CD4-positive, alpha-beta T cell (primary cell): Measurements from ENCODE around the gene METTL24. TPM values are rescaled to one million over a fixed set of nuclear protein-coding genes. Genes with fewer than 3 reads are reported as not detected.

Source experiments
- ATAC-seq: fragments of 200-7000 bp; cut with Tn5 transposase; one replicate; pipeline ENCODE4 v1.10.0; 2022; ENCODE audit warnings: mild to moderate bottlenecking; ENCODE audit not compliant: poor library complexity
- CTCF ChIA-PET: fragments of 350-600 bp; sonication (Branson Sonifier 250); formaldehyde crosslinking; loops from one replicate; lab custom pipeline; 2021; ENCODE audit warnings: antibody characterized with exemption, inconsistent platforms; lab: Charles Lee
- POLR2A ChIA-PET: fragments of 350-600 bp; sonication (Branson Sonifier 250); formaldehyde crosslinking; loops from one replicate; lab custom pipeline; 2021; ENCODE audit warnings: antibody characterized with exemption, inconsistent platforms; lab: Charles Lee
- DNase-seq, 14 experiments: peaks; one replicate each; pipeline ENCODE4 v3.0.0-alpha.2; 2013 to 2020; ENCODE audit warnings: mixed read lengths in 2 of 14
- H3K27ac ChIP-seq, 2 donors: one replicate each; pipeline versions ENCODE4 v1.5.1 to v1.7.0; 2013; ENCODE audit warnings: low read length in 2 of 2, low read depth in 1 of 2, mild to moderate bottlenecking in 1 of 2
- H3K27me3 ChIP-seq, 2 experiments: 1 replicate in 1 of 2; 2 replicates in 1 of 2; pipeline versions ENCODE4 v1.6.1 to v1.7.0; 2013; ENCODE audit warnings: low read length in 2 of 2, control low read depth in 1 of 2, mild to moderate bottlenecking in 1 of 2, moderate library complexity in 1 of 2; ENCODE audit not compliant: insufficient read depth in 2 of 2, control insufficient read depth in 1 of 2
- H3K36me3 ChIP-seq: one replicate; pipeline ENCODE4 v1.6.1; 2013; ENCODE audit warnings: low read length, control low read depth; ENCODE audit not compliant: insufficient read depth
- H3K4me1 ChIP-seq: one replicate; pipeline ENCODE4 v1.6.1; 2013; ENCODE audit warnings: low read length, control low read depth; ENCODE audit not compliant: insufficient read depth
- H3K4me3 ChIP-seq: one replicate; pipeline ENCODE4 v1.5.1; 2013; ENCODE audit warnings: mild to moderate bottlenecking, low read length, moderate library complexity
- H3K9me3 ChIP-seq, 2 experiments: 1 replicate in 1 of 2; 2 replicates in 1 of 2; pipeline versions ENCODE4 v1.6.1 to v1.7.0; 2013; ENCODE audit warnings: low read length in 2 of 2, mild to moderate bottlenecking in 2 of 2, control low read depth in 1 of 2, moderate library complexity in 1 of 2; ENCODE audit not compliant: control insufficient read depth in 1 of 2, insufficient read depth in 1 of 2
- H3K27ac Mint-ChIP-seq: one replicate; pipeline ENCODE4 v1.8.0; 2020; ENCODE audit warnings: mixed read lengths
- H3K27me3 Mint-ChIP-seq: one replicate; pipeline ENCODE4 v1.8.0; 2021; ENCODE audit warnings: mixed read lengths
- H3K36me3 Mint-ChIP-seq: one replicate; pipeline ENCODE4 v1.8.0; 2021; ENCODE audit warnings: low read depth, mixed read lengths
- H3K4me1 Mint-ChIP-seq: one replicate; pipeline ENCODE4 v1.8.0; 2021; ENCODE audit warnings: low read depth, mixed read lengths
- H3K4me3 Mint-ChIP-seq: one replicate; pipeline ENCODE4 v1.8.0; 2020; ENCODE audit warnings: mild to moderate bottlenecking, mixed read lengths
- H3K9me3 Mint-ChIP-seq: one replicate; pipeline ENCODE4 v1.8.0; 2020; ENCODE audit warnings: mixed read lengths
- intact Hi-C, 2 experiments: fragments of 100-400 bp; cut with DNase I in 1 of 2; cut with micrococcal nuclease in 1 of 2; formaldehyde crosslinking; loops; one replicate each; pipeline versions ENCODE4 v1.15.1 to v1.9.0; 2023 to 2025; cut with DNase I, micrococcal nuclease
- polyA plus RNA-seq, 2 donors: library from polyadenylated mRNA; unstranded; fragments of 120-200 nt; gene quantifications; one replicate each; pipeline ENCODE4 v1.2.1, GENCODE V29; 2013
- total RNA-seq, 174 experiments: library from RNA in 2 of 174; stranded (reverse) in 2 of 174; gene quantifications; one replicate each; pipeline ENCODE4 v1.2.3 and lab custom pipeline; 2021 to 2026
- TF ChIP-seq, protein P1 (sequence below): fragments of 200-600 bp; IDR thresholded peaks from one replicate; pipeline ENCODE4 v1.8.0; 2022; ENCODE audit warnings: antibody characterized with exemption, mild to moderate bottlenecking

Gene METTL24, protein sequence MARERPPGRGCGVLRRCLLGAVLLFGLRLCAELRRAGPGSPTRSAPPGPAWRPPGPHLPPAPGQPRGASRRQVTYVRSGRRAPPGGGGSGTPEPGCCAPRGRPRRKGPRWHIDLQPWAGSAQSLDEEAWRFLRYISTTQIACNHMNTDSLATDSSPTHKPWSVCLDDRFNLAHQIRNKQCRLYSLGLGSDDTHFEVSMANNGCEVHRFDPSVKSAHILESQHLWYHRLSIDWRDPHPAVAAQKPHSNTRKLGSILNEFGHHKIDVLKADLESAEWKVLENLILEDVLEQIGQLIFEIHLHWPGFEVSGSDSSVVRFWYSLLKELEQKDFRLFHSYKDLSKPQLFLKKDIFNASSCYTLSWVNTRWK
- total RNA-seq (not detected), total RNA-seq (lab: John Stamatoyannopoulos, UW) (0 to 1.7 (median 0.14) reads per million in 172 experiments)
- polyA plus RNA-seq (2013, experiment 1 of 2) = 0.08 TPM
- 0.30 TPM for polyA plus RNA-seq (2013, experiment 2 of 2)

DNA sequence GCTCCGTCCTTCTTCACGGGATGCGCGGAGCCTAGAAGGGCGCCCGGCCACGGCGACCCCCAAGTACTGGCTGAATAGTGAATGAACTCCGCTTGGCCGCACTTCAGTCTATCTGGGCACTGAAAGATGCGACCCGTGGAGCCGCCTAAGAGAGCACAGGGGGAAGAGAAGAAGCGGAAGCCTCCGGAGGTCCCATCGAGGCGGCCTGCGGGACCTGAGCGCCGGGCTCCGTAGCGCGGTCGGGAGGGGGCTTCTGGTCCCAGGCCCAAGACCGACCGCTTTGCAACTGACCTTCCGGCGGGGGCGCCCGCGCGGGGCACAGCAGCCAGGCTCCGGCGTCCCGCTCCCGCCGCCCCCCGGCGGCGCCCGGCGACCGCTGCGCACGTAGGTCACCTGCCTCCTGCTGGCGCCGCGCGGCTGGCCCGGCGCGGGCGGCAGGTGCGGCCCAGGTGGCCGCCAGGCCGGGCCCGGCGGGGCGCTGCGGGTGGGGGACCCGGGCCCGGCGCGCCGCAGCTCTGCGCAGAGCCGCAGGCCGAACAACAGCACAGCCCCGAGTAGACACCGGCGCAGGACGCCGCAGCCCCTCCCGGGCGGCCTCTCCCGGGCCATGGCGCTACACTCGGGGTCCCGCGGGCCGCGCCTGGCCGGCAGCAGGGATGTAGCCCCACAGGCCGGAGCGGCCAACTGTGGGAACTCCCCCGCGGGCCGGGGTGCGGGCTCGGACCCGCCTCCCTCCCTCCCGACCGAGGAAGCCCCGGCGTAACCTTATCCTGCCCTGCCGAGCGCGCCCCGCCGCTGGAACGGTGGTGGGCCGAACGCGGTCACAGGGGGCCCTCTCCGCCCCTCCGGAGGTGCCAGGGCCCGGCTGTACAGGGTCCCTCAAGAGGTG, at the start of gene METTL24:
Gene METTL24, minus strand, starts transcription at position 686 of the 889 bp plus-strand sequence. Its CDS starts 77 bp downstream, at position 609.
- peaks cover 15% of the 10 kb centered on the region for H3K4me1 Mint-ChIP-seq
- H3K36me3 Mint-ChIP-seq = no peaks in the 10 kb centered on the region
- H3K4me3 ChIP-seq = peak within 1 kb of the TSS; percentile 40
- H3K9me3 Mint-ChIP-seq = no peaks in the 10 kb centered on the region
- no peak within 1 kb of the TSS for H3K27ac ChIP-seq
- H3K4me3 Mint-ChIP-seq = peak within 1 kb of the TSS; percentile 74
- H3K9me3 ChIP-seq = no peaks in the 10 kb centered on the region
- CTCF ChIA-PET = no interaction called here
- DNase-seq (peak in 3 of 14 experiments; percentile 3 to 42 (median 25)), ATAC-seq (peak; percentile 37)
- H3K27me3 ChIP-seq = peaks cover 31% of the 10 kb centered on the region in 2 experiments
- intact Hi-C loops = no loop called here
- H3K27me3 Mint-ChIP-seq = peaks cover 71% of the 10 kb centered on the region
- no peaks in the 10 kb centered on the region for H3K36me3 ChIP-seq
- H3K4me1 ChIP-seq = peaks cover 11% of the 10 kb centered on the region
- H3K27ac Mint-ChIP-seq = no peak within 1 kb of the TSS
- TF ChIP-seq, protein P1, sequence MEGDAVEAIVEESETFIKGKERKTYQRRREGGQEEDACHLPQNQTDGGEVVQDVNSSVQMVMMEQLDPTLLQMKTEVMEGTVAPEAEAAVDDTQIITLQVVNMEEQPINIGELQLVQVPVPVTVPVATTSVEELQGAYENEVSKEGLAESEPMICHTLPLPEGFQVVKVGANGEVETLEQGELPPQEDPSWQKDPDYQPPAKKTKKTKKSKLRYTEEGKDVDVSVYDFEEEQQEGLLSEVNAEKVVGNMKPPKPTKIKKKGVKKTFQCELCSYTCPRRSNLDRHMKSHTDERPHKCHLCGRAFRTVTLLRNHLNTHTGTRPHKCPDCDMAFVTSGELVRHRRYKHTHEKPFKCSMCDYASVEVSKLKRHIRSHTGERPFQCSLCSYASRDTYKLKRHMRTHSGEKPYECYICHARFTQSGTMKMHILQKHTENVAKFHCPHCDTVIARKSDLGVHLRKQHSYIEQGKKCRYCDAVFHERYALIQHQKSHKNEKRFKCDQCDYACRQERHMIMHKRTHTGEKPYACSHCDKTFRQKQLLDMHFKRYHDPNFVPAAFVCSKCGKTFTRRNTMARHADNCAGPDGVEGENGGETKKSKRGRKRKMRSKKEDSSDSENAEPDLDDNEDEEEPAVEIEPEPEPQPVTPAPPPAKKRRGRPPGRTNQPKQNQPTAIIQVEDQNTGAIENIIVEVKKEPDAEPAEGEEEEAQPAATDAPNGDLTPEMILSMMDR = no peak
- POLR2A ChIA-PET = interaction anchor here (0.8 kb wide), 1 partner anchor 9 kb away, joined by 3 read pairs; no protein-coding TSS in a partner anchor

DNA sequence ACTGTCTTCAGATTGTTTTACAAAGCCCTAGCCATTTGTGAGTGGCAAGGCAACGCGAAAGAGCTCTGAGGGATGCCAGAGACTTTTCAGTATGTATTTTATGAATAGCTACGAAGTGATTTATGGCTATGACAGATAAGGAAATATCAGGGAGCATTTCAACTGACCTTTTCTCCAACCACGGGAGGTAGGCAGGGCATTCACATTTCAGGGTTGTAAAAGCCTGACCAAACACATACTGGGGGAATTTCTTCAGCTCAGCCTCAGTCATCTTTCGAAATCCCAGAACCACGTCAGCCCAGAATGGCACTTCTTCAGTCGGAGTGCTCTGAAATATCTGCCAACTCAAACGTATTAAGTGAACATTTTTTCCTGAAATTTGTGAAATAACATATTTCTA, 46.5 kb upstream of the METTL24 start:
- ChIA-PET POLR2A (no interaction called here), CTCF (interaction anchor here (2.2 kb wide), 1 partner anchor 12 kb away, joined by 5 read pairs; no protein-coding TSS in a partner anchor)
- Mint-ChIP-seq H3K36me3 (no peaks in the 10 kb centered on the region), H3K9me3 (no peaks in the 10 kb centered on the region), H3K27ac (no peak overlapping the region), H3K27me3 (no peaks in the 10 kb centered on the region), H3K4me3 (no peak overlapping the region), H3K4me1 (no peaks in the 10 kb centered on the region)
- peaks cover 2 to 6% of the 10 kb centered on the region in 2 experiments for H3K27me3 ChIP-seq
- ATAC-seq = no peak
- no peak overlapping the region for H3K27ac ChIP-seq
- no peak overlapping the region for H3K4me3 ChIP-seq
- no peaks in the 10 kb centered on the region for H3K9me3 ChIP-seq
- intact Hi-C loops = no loop called here
- TF ChIP-seq, protein P1 = no peak
- no peaks in the 10 kb centered on the region for H3K36me3 ChIP-seq
- DNase-seq = no peak
- H3K4me1 ChIP-seq = no peaks in the 10 kb centered on the region

DNA sequence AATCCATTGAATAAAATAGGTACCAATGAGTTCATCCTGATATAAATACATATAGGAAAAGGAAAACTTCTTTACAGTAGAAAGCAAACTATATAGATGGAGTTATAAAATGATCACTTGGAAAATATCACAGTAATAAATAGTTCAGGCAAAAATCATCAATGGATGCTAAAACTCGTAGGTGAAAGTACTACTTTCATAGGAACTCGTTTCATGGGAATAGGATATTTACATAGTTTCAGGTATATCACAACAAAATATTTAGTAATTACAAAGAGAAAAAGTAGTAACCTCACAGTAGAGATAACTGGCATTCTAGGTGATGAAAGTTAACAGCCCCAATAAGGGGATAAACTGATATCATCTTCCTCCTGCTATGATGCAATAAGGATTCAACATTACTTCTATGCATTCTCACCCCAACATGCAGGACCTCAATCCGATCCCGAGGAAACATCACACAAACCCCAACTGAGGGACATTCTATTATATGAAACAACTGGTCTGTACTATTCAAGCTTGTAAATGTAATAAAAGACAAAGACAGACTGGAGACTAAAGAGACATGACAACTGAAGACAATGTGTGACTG, 43.5 kb upstream of the METTL24 start:
- intact Hi-C loops = no loop called here
- Histone ChIP-seq H3K36me3 (no peaks in the 10 kb centered on the region), H3K27ac (no peak overlapping the region), H3K4me3 (no peak overlapping the region), H3K4me1 (no peaks in the 10 kb centered on the region), H3K27me3 (peaks cover 2 to 6% of the 10 kb centered on the region in 2 experiments), H3K9me3 (no peaks in the 10 kb centered on the region)
- H3K9me3 Mint-ChIP-seq = no peaks in the 10 kb centered on the region
- CTCF ChIA-PET = no interaction called here
- H3K36me3 Mint-ChIP-seq = no peaks in the 10 kb centered on the region
- DNase-seq = no peak
- POLR2A ChIA-PET = no interaction called here
- ATAC-seq = no peak
- H3K4me3 Mint-ChIP-seq = no peak overlapping the region
- no peaks in the 10 kb centered on the region for H3K27me3 Mint-ChIP-seq
- TF ChIP-seq, protein P1 = no peak
- H3K4me1 Mint-ChIP-seq = no peaks in the 10 kb centered on the region
- H3K27ac Mint-ChIP-seq = no peak overlapping the region
